HepG2 (cell line): ENCODE data around the gene TSPAN13. TPM values are rescaled to one million over a fixed set of nuclear protein-coding genes. Genes with fewer than 3 reads are reported as not detected.

Source experiments
- ATAC-seq: fragments of 200-7000 bp; cut with Tn5 transposase; 3 replicates; pipeline ENCODE4 v1.9.1; 2020; ENCODE audit warnings: mild to moderate bottlenecking, moderate library complexity
- BruUV-seq: library from RNA; stranded (reverse); fragments of 400-500 nt; replicated peaks from 2 replicates; lab custom pipeline; 2021; lab: Mats Ljungman, UMichigan
- CTCF ChIA-PET: fragments of 300-600 bp; formaldehyde crosslinking; extraction: SDS; loops from one replicate; lab custom pipeline; 2021; ENCODE audit warnings: low total read pairs, inconsistent platforms, low intra/inter-chr PET ratio; lab: Yijun Ruan, JAX
- POLR2A ChIA-PET: fragments of 350-600 bp; sonication (Branson Sonifier 250); formaldehyde crosslinking; loops from one replicate; lab custom pipeline; 2020; ENCODE audit warnings: antibody characterized with exemption, inconsistent platforms; lab: Yijun Ruan, JAX
- DNase-seq: peaks from one replicate; pipeline ENCODE4 v3.0.0-alpha.2; 2015; ENCODE audit warnings: low spot score
- FAIRE-seq: peaks from 3 replicates; lab custom pipeline; 2011; peaks lifted over from hg19 to GRCh38; lab: Jason Lieb, UNC
- H2AFZ ChIP-seq: one replicate; pipeline ENCODE4 v1.6.1; 2011; ENCODE audit warnings: low read length, inconsistent platforms
- H3K27ac ChIP-seq: fragments of 300-600 bp; 3 replicates; pipeline ENCODE4 v1.8.0; 2011; ENCODE audit warnings: mixed run types, mild to moderate bottlenecking, mixed read lengths, low read length, inconsistent platforms; ENCODE audit not compliant: insufficient read depth; ENCODE audit errors: extremely low read length
- H3K27me3 ChIP-seq, 2 experiments: fragments of 200-600 bp in 1 of 2; 2 replicates in 1 of 2; 3 replicates in 1 of 2; pipeline versions ENCODE4 v1.6.0 to v1.8.0; 2011; ENCODE audit warnings: low read length in 2 of 2, mild to moderate bottlenecking in 2 of 2, moderate library complexity in 2 of 2, inconsistent platforms in 1 of 2; ENCODE audit not compliant: insufficient read depth in 2 of 2, control insufficient read depth in 1 of 2
- H3K36me3 ChIP-seq, 2 experiments: fragments of 200-600 bp in 1 of 2; replicated peaks in 1 of 2; 2 replicates in 1 of 2; 3 replicates in 1 of 2; pipeline versions ENCODE4 v1.5.1 to v1.8.0; 2011; ENCODE audit warnings: low read length in 2 of 2, inconsistent platforms in 1 of 2; ENCODE audit not compliant: insufficient read depth in 2 of 2, control insufficient read depth in 1 of 2
- H3K4me1 ChIP-seq: 2 replicates; pipeline ENCODE4 v1.5.1; 2012; ENCODE audit warnings: low read length, inconsistent platforms; ENCODE audit not compliant: insufficient read depth
- H3K4me2 ChIP-seq: 2 replicates; pipeline ENCODE4 v1.6.0; 2011; ENCODE audit warnings: low read depth, low read length, inconsistent platforms
- H3K4me3 ChIP-seq, 3 experiments: fragments of 200-600 bp in 1 of 3; sonication (generic), shearing (Covaris generic) in 1 of 3; replicated peaks in 1 of 3; 2 replicates each; pipeline ENCODE4 v1.5.1; 2011 to 2016; ENCODE audit warnings: low read length in 3 of 3, inconsistent platforms in 2 of 3, low read depth in 2 of 3, mild to moderate bottlenecking in 2 of 3, control low read depth in 1 of 3, mixed read lengths in 1 of 3; ENCODE audit not compliant: insufficient read depth in 1 of 3
- H3K79me2 ChIP-seq: one replicate; pipeline ENCODE4 v1.6.1; 2011; ENCODE audit warnings: low read length, inconsistent platforms; ENCODE audit not compliant: insufficient read depth
- H3K9ac ChIP-seq: 2 replicates; pipeline ENCODE4 v1.6.0; 2011; ENCODE audit warnings: mild to moderate bottlenecking, low read depth, low read length, inconsistent platforms; ENCODE audit not compliant: insufficient read depth
- H3K9me3 ChIP-seq: 2 replicates; pipeline ENCODE4 v1.5.1; 2012; ENCODE audit warnings: mild to moderate bottlenecking, low read length
- H4K20me1 ChIP-seq: 2 replicates; pipeline ENCODE4 v1.6.0; 2011; ENCODE audit warnings: inconsistent platforms, mild to moderate bottlenecking, low read length, moderate library complexity; ENCODE audit not compliant: insufficient read depth
- AFF4 ChIP-seq: sonication (generic); formaldehyde crosslinking; IDR thresholded peaks from 2 replicates; pipeline ENCODE4 v1.4.0; 2020; ENCODE audit warnings: missing genetic modification reagents
- CC2D1A ChIP-seq: sonication (generic); formaldehyde crosslinking; IDR thresholded peaks from 2 replicates; pipeline ENCODE4 v1.8.1; 2023; ENCODE audit warnings: mild to moderate bottlenecking, missing genetic modification reagents
- KDM1A ChIP-seq: IDR thresholded peaks from 2 replicates; pipeline ENCODE4 v1.6.1; 2016; ENCODE audit warnings: missing compliant biosample characterization
- NPAS2 ChIP-seq: sonication (generic); formaldehyde crosslinking; IDR thresholded peaks from 2 replicates; pipeline ENCODE4 v1.8.0; 2022; ENCODE audit warnings: mild to moderate bottlenecking, missing genetic modification reagents, borderline replicate concordance
- POLR2AphosphoS5 ChIP-seq: IDR thresholded peaks from 2 replicates; pipeline ENCODE4 v1.6.1; 2012; ENCODE audit warnings: low read depth, low read length
- ZBTB46 ChIP-seq: sonication (generic); formaldehyde crosslinking; IDR thresholded peaks from 2 replicates; pipeline ENCODE4 v1.4.0; 2020; ENCODE audit warnings: mild to moderate bottlenecking, missing genetic modification reagents, borderline replicate concordance
- ZNF678 ChIP-seq: sonication (generic); formaldehyde crosslinking; IDR thresholded peaks from 2 replicates; pipeline ENCODE4 v1.4.0; 2020; ENCODE audit warnings: mild to moderate bottlenecking, missing genetic modification reagents
- WGBS: methylation state at CpG from one replicate; pipeline ENCODE4 v1.1.6; 2017; ENCODE audit warnings: low lambda C conversion rate; 5-methylcytosine and 5-hydroxymethylcytosine counted together
- in situ Hi-C: cut with HindIII; loops from 2 replicates; pipeline ENCODE4 v1.10.0; 2017; ENCODE audit warnings: low pct_unique_long_range_greater_than_20kb; ENCODE audit not compliant: extremely low pct_ligation_motif_present
- intact Hi-C: fragments of 100-400 bp; cut with micrococcal nuclease; formaldehyde crosslinking; loops from one replicate; pipeline ENCODE4 v1.10.0; 2022; ENCODE audit not compliant: unreplicated experiment
- polyA plus RNA-seq, 8 experiments: library from polyadenylated mRNA; depleted of rRNA in 3 of 8; stranded (reverse) in 7 of 8; unstranded in 1 of 8; fragments of >200 nt; fragmentation: Illumina TruSeq in 4 of 8; extraction: Trizol in 4 of 8; gene quantifications; 2 replicates each; pipeline versions ENCODE4 v1.2.1 to v1.2.3, GENCODE V29; 2011 to 2016; ENCODE audit warnings: low read depth in 4 of 8, missing spikeins in 1 of 8, mixed read lengths in 1 of 8; ENCODE audit not compliant: insufficient read depth in 1 of 8
- total RNA-seq, 5 experiments: library from RNA; depleted of rRNA; stranded (reverse); fragments of >200 nt; fragmentation: Illumina TruSeq; extraction: Trizol; gene quantifications; 2 replicates each; pipeline ENCODE4 v1.2.3, GENCODE V29; 2016; ENCODE audit warnings: low read depth in 1 of 5

TSPAN13 gene
- total and polyA plus RNA-seq, 2 of the 13 experiments (the other 11 are each of a cell fraction or from before 2014, with no cell fraction given), result 5.8 to 6.2 TPM

GRCh38 chr7:16794986-16795385 lies 41.4 kb downstream of the TSPAN13 start:
- H3K27me3 ChIP-seq, result no peaks in the 10 kb centered on the region
- H4K20me1 ChIP-seq, result no peaks in the 10 kb centered on the region
- DNase-seq (no peak), FAIRE-seq (no peak), ATAC-seq (no peak)
- in situ Hi-C loops, result no loop called here
- BruUV-seq, result no TSS peak
- WGBS, result 29% methylated on average over 3 of the region's 3 CpGs
- H2AFZ ChIP-seq, result no peak overlapping the region
- H3K4me2 ChIP-seq, result no peak overlapping the region
- no peaks in the 10 kb centered on the region for H3K79me2 ChIP-seq
- TF ChIP-seq NPAS2 (CRISPR knock-in tag), result no peak
- TF ChIP-seq POLR2AphosphoS5, result no peak
- no peak for TF ChIP-seq ZNF678
- no peak for TF ChIP-seq CC2D1A (CRISPR knock-in tag)
- no peak for TF ChIP-seq ZBTB46 (CRISPR knock-in tag)
- no peak for TF ChIP-seq AFF4 (CRISPR knock-in tag)
- TF ChIP-seq KDM1A (CRISPR knock-in tag), result no peak
- TF ChIP-seq, all 625 proteins: peak for 0
- no peaks in the 10 kb centered on the region for H3K9me3 ChIP-seq
- no peaks in the 10 kb centered on the region for H3K4me1 ChIP-seq
- ChIA-PET CTCF (no interaction called here), POLR2A (no interaction called here)
- no peaks in the 10 kb centered on the region for H3K36me3 ChIP-seq
- no peak overlapping the region for H3K4me3 ChIP-seq
- intact Hi-C loops, result no loop called here
- H3K27ac ChIP-seq, result no peak overlapping the region
- no peak overlapping the region for H3K9ac ChIP-seq
